Fibroblast of lung (primary cell): ENCODE measurements around the gene ABCC8. TPM values are rescaled to one million over a fixed set of nuclear protein-coding genes. Genes with fewer than 3 reads are reported as not detected.

Experiments
- DNase-seq, 2 donors: peaks; one replicate each; pipeline versions ENCODE4 v3.0.0 to v3.0.0-alpha.2; 2010; ENCODE audit warnings: low read depth in 2 of 2
- H2AFZ ChIP-seq: 2 replicates; pipeline ENCODE4 v1.5.1; 2012; ENCODE audit warnings: low read length, control low read depth, inconsistent platforms
- H3K27ac ChIP-seq: 2 replicates; pipeline ENCODE4 v1.5.1; 2011; ENCODE audit warnings: low read length, control low read depth; ENCODE audit not compliant: insufficient read depth
- H3K27me3 ChIP-seq: 2 replicates; pipeline ENCODE4 v1.5.1; 2011; ENCODE audit warnings: mild to moderate bottlenecking, low read length; ENCODE audit not compliant: control insufficient read depth, insufficient read depth
- H3K36me3 ChIP-seq: 2 replicates; pipeline ENCODE4 v1.5.1; 2011; ENCODE audit warnings: low read length; ENCODE audit not compliant: control insufficient read depth, insufficient read depth
- H3K4me1 ChIP-seq: 2 replicates; pipeline ENCODE4 v1.5.1; 2011; ENCODE audit warnings: low read length; ENCODE audit not compliant: control insufficient read depth, insufficient read depth; ENCODE audit errors: extremely low read depth
- H3K4me2 ChIP-seq: 2 replicates; pipeline ENCODE4 v1.5.1; 2011; ENCODE audit warnings: low read length, control low read depth; ENCODE audit not compliant: insufficient read depth; ENCODE audit errors: extremely low read depth
- H3K4me3 ChIP-seq, 4 experiments: fragments of 200-600 bp in 1 of 4; sonication (generic) in 1 of 4; replicated peaks in 1 of 4; 2 replicates each; pipeline ENCODE4 v1.5.1; 2011 to 2016; ENCODE audit warnings: low read length in 4 of 4, low read depth in 3 of 4, mild to moderate bottlenecking in 3 of 4, control low read depth in 2 of 4, inconsistent platforms in 1 of 4, mixed read lengths in 1 of 4; ENCODE audit not compliant: insufficient read depth in 1 of 4; ENCODE audit errors: control extremely low read depth in 1 of 4
- H3K79me2 ChIP-seq: 2 replicates; pipeline ENCODE4 v1.5.1; 2012; ENCODE audit warnings: mild to moderate bottlenecking, low read length, inconsistent platforms; ENCODE audit not compliant: control insufficient read depth, insufficient read depth
- H3K9ac ChIP-seq: 2 replicates; pipeline ENCODE4 v1.5.1; 2011; ENCODE audit warnings: mild to moderate bottlenecking, low read length, control low read depth; ENCODE audit not compliant: insufficient read depth
- H3K9me3 ChIP-seq: 2 replicates; pipeline ENCODE4 v1.5.1; 2012; ENCODE audit warnings: low read depth, low read length; ENCODE audit not compliant: control insufficient read depth, insufficient read depth
- H4K20me1 ChIP-seq: 2 replicates; pipeline ENCODE4 v1.5.1; 2011; ENCODE audit warnings: low read length; ENCODE audit not compliant: control insufficient read depth, insufficient read depth; ENCODE audit errors: extremely low read depth
- EZH2 ChIP-seq: IDR thresholded peaks from 2 replicates; pipeline ENCODE4 v1.5.1; 2012; ENCODE audit warnings: low read length, control low read depth, mild to moderate bottlenecking; ENCODE audit errors: missing control alignments
- polyA plus RNA-seq, 2 donors: library from polyadenylated mRNA; depleted of rRNA in 1 of 2; stranded (reverse) in 1 of 2; unstranded in 1 of 2; fragments of >200 nt; gene quantifications; 2 replicates each; pipeline ENCODE4 v1.2.1, GENCODE V29; 2011 to 2012; ENCODE audit warnings: missing spikeins in 1 of 2
- total RNA-seq: library from RNA; depleted of rRNA; stranded (reverse); fragments of >200 nt; gene quantifications from 2 replicates; pipeline ENCODE4 v1.2.1, GENCODE V29; 2014
- TF ChIP-seq, protein P1 (sequence below), 2 donors: IDR thresholded peaks in 1 of 2; conservative IDR thresholded peaks in 1 of 2; 1 replicate in 1 of 2; 2 replicates in 1 of 2; pipeline ENCODE4 v1.5.1; 2011 to 2012; ENCODE audit warnings: low read length in 2 of 2, control low read depth in 1 of 2, inconsistent platforms in 1 of 2, low read depth in 1 of 2, mild to moderate bottlenecking in 1 of 2

Gene ABCC8
- total and polyA plus RNA-seq, 2 donors (not counting 1 experiment from before 2014, with no cell fraction given), result not detected

- no peak for DNase-seq
- Histone ChIP-seq H3K9me3 (no peaks in the 10 kb centered on the region), H3K36me3 (no peaks in the 10 kb centered on the region), H3K27ac (no peak overlapping the region), H3K9ac (no peak overlapping the region), H3K79me2 (no peaks in the 10 kb centered on the region), H4K20me1 (no peaks in the 10 kb centered on the region), H3K4me3 (no peak overlapping the region), H3K27me3 (peaks cover 3% of the 10 kb centered on the region), H3K4me1 (no peaks in the 10 kb centered on the region), H2AFZ (no peak overlapping the region), H3K4me2 (no peak overlapping the region)
- TF ChIP-seq, protein P1, sequence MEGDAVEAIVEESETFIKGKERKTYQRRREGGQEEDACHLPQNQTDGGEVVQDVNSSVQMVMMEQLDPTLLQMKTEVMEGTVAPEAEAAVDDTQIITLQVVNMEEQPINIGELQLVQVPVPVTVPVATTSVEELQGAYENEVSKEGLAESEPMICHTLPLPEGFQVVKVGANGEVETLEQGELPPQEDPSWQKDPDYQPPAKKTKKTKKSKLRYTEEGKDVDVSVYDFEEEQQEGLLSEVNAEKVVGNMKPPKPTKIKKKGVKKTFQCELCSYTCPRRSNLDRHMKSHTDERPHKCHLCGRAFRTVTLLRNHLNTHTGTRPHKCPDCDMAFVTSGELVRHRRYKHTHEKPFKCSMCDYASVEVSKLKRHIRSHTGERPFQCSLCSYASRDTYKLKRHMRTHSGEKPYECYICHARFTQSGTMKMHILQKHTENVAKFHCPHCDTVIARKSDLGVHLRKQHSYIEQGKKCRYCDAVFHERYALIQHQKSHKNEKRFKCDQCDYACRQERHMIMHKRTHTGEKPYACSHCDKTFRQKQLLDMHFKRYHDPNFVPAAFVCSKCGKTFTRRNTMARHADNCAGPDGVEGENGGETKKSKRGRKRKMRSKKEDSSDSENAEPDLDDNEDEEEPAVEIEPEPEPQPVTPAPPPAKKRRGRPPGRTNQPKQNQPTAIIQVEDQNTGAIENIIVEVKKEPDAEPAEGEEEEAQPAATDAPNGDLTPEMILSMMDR (conservative IDR thresholded peaks at IDR 0.05 in 1 of 2, IDR thresholded peaks at IDR 0.05 in 1 of 2; ENCODE audit: low read depth in 1 of 2, low read length in 2 of 2), result no peak
- TF ChIP-seq EZH2, result no peak
These were observed 13.6 kb upstream of the ABCC8 start for GRCh38 chr11:17490232-17490631.

DNA sequence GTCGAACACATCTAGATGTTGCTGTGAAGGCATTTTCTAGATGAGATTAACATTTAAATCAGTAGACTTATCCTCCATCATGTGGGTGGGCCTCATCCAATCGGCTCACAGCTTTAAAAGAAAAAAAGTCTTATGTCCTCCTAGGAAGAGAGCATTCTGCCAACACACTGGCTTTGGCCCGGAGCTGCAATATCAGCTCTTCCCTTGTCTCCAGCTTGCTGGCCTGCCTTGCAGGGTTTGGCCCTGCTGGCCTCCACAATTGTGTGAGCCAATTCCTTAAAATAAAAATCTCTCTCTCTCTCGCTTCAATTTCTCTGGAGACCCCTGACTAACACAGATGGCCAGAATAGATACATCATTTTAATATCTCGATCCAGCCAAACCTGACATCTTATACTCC, 13.1 kb upstream of the ABCC8 start:
- Histone ChIP-seq H2AFZ (no peak overlapping the region), H3K79me2 (no peaks in the 10 kb centered on the region), H3K9ac (no peak overlapping the region), H3K27ac (no peak overlapping the region), H3K9me3 (no peaks in the 10 kb centered on the region), H3K36me3 (no peaks in the 10 kb centered on the region), H3K4me2 (no peak overlapping the region), H4K20me1 (no peaks in the 10 kb centered on the region), H3K4me3 (no peak overlapping the region), H3K27me3 (peaks cover 3% of the 10 kb centered on the region), H3K4me1 (no peaks in the 10 kb centered on the region)
- TF ChIP-seq, protein P1 (conservative IDR thresholded peaks at IDR 0.05 in 1 of 2, IDR thresholded peaks at IDR 0.05 in 1 of 2; ENCODE audit: low read depth in 1 of 2, low read length in 2 of 2), result no peak
- no peak for TF ChIP-seq EZH2
- no peak for DNase-seq

DNA sequence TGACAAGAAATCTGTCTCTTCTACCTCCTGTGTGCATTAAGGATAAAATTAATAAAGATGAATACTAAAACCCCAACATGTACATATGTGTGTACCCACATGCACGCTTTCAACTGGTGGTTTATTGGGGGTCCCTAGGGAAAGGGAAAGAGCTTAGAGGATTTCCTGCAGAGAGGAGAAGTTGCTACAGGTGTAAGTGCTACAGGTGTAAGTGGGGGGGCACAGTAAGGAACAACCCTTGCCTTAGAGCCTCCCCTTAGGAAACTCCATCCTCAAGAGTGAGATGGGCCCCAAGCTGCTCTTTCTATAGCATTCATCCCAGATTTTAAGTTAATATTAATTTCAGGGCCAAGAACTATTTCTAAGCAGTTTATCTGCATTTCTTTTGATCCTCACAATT, 11.9 kb upstream of the ABCC8 start:
- Histone ChIP-seq H4K20me1 (no peaks in the 10 kb centered on the region), H3K9ac (no peak overlapping the region), H3K27me3 (peaks cover 3% of the 10 kb centered on the region), H3K79me2 (no peaks in the 10 kb centered on the region), H3K4me3 (no peak overlapping the region), H3K27ac (no peak overlapping the region), H3K4me2 (no peak overlapping the region), H3K36me3 (no peaks in the 10 kb centered on the region), H3K4me1 (no peaks in the 10 kb centered on the region), H3K9me3 (no peaks in the 10 kb centered on the region), H2AFZ (no peak overlapping the region)
- no peak for TF ChIP-seq EZH2
- TF ChIP-seq, protein P1 (conservative IDR thresholded peaks at IDR 0.05 in 1 of 2, IDR thresholded peaks at IDR 0.05 in 1 of 2; ENCODE audit: low read depth in 1 of 2, low read length in 2 of 2), result no peak
- no peak for DNase-seq
